Lung (tissue), 12 donors: Measurements from ENCODE around the gene SEMA5B. TPM values are rescaled to one million over a fixed set of nuclear protein-coding genes. Genes with fewer than 3 reads are reported as not detected.

Source experiments
- ATAC-seq: fragments of 200-7000 bp; cut with Tn5 transposase; one replicate; pipeline ENCODE4 v1.9.1; 2020; ENCODE audit warnings: moderate number of reproducible peaks; ENCODE audit not compliant: insufficient read depth, low FRiP score
- DNase-seq, 3 donors: peaks; one replicate each; pipeline ENCODE4 v3.0.0-alpha.2; 2013 to 2017
- H3K27ac ChIP-seq, 2 donors: one replicate each; pipeline ENCODE4 v1.5.1; 2013; ENCODE audit warnings: mild to moderate bottlenecking in 2 of 2, moderate library complexity in 2 of 2, control low read depth in 1 of 2, inconsistent platforms in 1 of 2, low read depth in 1 of 2, low read length in 1 of 2
- H3K27me3 ChIP-seq, 3 donors: one replicate each; pipeline ENCODE4 v1.5.1; 2013; ENCODE audit warnings: low read length in 2 of 3; ENCODE audit not compliant: control insufficient read depth in 3 of 3, insufficient read depth in 3 of 3
- H3K36me3 ChIP-seq, 4 donors: one replicate each; pipeline ENCODE4 v1.5.1; 2013; ENCODE audit warnings: low read length in 4 of 4, mild to moderate bottlenecking in 1 of 4, moderate library complexity in 1 of 4; ENCODE audit not compliant: control insufficient read depth in 4 of 4, insufficient read depth in 4 of 4
- H3K4me1 ChIP-seq, 5 donors: one replicate each; pipeline ENCODE4 v1.5.1; 2013; ENCODE audit warnings: low read length in 5 of 5, mild to moderate bottlenecking in 2 of 5, moderate library complexity in 1 of 5; ENCODE audit not compliant: control insufficient read depth in 5 of 5, insufficient read depth in 5 of 5
- H3K4me3 ChIP-seq: one replicate; pipeline ENCODE4 v1.5.1; 2013; ENCODE audit warnings: mild to moderate bottlenecking, control low read depth, moderate library complexity
- H3K9ac ChIP-seq, 2 donors: one replicate each; pipeline ENCODE4 v1.5.1; 2013; ENCODE audit warnings: low read length in 2 of 2, control low read depth in 1 of 2; ENCODE audit not compliant: insufficient read depth in 1 of 2
- H3K9me3 ChIP-seq, 4 donors: one replicate each; pipeline ENCODE4 v1.5.1; 2013; ENCODE audit warnings: low read length in 3 of 4, mild to moderate bottlenecking in 1 of 4, moderate library complexity in 1 of 4; ENCODE audit not compliant: control insufficient read depth in 4 of 4, insufficient read depth in 3 of 4
- CTCF ChIP-seq: IDR thresholded peaks from 2 replicates; pipeline ENCODE4 v1.5.1; 2012; ENCODE audit warnings: mild to moderate bottlenecking; ENCODE audit errors: control extremely low read depth, extremely low read depth
- WGBS, 2 donors: extraction: QIAGEN DNeasy Blood & Tissue Kit; methylation state at CpG; one replicate each; pipeline ENCODE4 v1.1.7; 2013; 5-methylcytosine and 5-hydroxymethylcytosine counted together
- polyA plus RNA-seq, 2 donors: library from polyadenylated mRNA; stranded (reverse); fragments of 200-250 nt; gene quantifications; one replicate each; pipeline ENCODE4 v1.2.1, GENCODE V29; 2013
- total RNA-seq, 2 donors: library from RNA; depleted of rRNA in 1 of 2; stranded (reverse); fragments of >200 nt in 1 of 2; gene quantifications; one replicate each; pipeline ENCODE4 v1.2.1, GENCODE V29; 2014 to 2021
- donor health status: control.
- donor health status: control.
- donor health status: Bipolar disorder and iron deficiency.
- donor health status: healthy.
- donor health status: DM: yes; HTN: yes; CAD: no.

The SEMA5B gene
- total and polyA plus RNA-seq, 4 donors = 0.30 to 2.2 (median 0.48) TPM

- TF ChIP-seq CTCF = no peak
- H3K4me3 ChIP-seq = no peak overlapping the region
- 78 to 82% methylated on average over 14 of the region's 14 CpGs for WGBS, 2 donors
- H3K9me3 ChIP-seq = no peaks in the 10 kb centered on the region
- H3K27ac ChIP-seq = no peak overlapping the region
- H3K4me1 ChIP-seq = no peaks in the 10 kb centered on the region
- H3K9ac ChIP-seq = no peak overlapping the region
- H3K36me3 ChIP-seq = no peaks in the 10 kb centered on the region
- peaks cover 0 to 6% (median 0%) of the 10 kb centered on the region in 3 donors for H3K27me3 ChIP-seq
- ATAC-seq (no peak), DNase-seq (no peak)
These were observed 97.2 kb downstream of the SEMA5B start for GRCh38 chr3:122930063-122930997.

GRCh38 chr3:122929188-122930062 is 98.1 kb downstream of the SEMA5B start:
- Histone ChIP-seq H3K9me3 (no peaks in the 10 kb centered on the region), H3K36me3 (no peaks in the 10 kb centered on the region), H3K4me3 (no peak overlapping the region), H3K4me1 (no peaks in the 10 kb centered on the region), H3K9ac (no peak overlapping the region), H3K27me3 (peaks cover 0 to 12% (median 0%) of the 10 kb centered on the region in 3 donors), H3K27ac (no peak overlapping the region)
- DNase-seq = no peak
- 67% methylated on average over 12 of the region's 12 CpGs for WGBS, 2 donors
- TF ChIP-seq CTCF = no peak
- ATAC-seq = no peak

GRCh38 chr3:122928396-122929187 is 99.0 kb downstream of the SEMA5B start:
- 87 to 91% methylated on average over 23 to 24 of the region's 24 CpGs for whole genome bisulfite sequencing, 2 donors
- DNase-seq = no peak
- Histone ChIP-seq H3K27me3 (peaks cover 0 to 18% (median 2%) of the 10 kb centered on the region in 3 donors), H3K36me3 (no peaks in the 10 kb centered on the region), H3K4me3 (no peak overlapping the region), H3K27ac (no peak overlapping the region), H3K9me3 (no peaks in the 10 kb centered on the region), H3K9ac (no peak overlapping the region), H3K4me1 (no peaks in the 10 kb centered on the region)
- ATAC-seq = no peak
- no peak for TF ChIP-seq CTCF
